Endothelial cell of umbilical vein (primary cell): ENCODE data around the gene MAPK8IP3. TPM values are rescaled to one million over a fixed set of nuclear protein-coding genes. Genes with fewer than 3 reads are reported as not detected.

ENCODE experiments used
- BruUV-seq: library from RNA; stranded (reverse); fragments of 400-500 nt; replicated peaks from 2 replicates; lab custom pipeline; 2021; lab: Mats Ljungman, UMichigan
- CTCF ChIA-PET: fragments of 300-600, 350-600 bp; sonication (Branson Sonifier 250); formaldehyde crosslinking; loops from one replicate; lab custom pipeline; 2021; ENCODE audit warnings: antibody characterized with exemption, inconsistent platforms; lab: Charles Lee
- POLR2A ChIA-PET: fragments of 300-600, 350-600 bp; sonication (Branson Sonifier 250); formaldehyde crosslinking; loops from one replicate; lab custom pipeline; 2021; ENCODE audit warnings: antibody characterized with exemption, inconsistent platforms; lab: Charles Lee
- DNase-seq: peaks from one replicate; pipeline ENCODE4 v3.0.0-alpha.2; 2011; ENCODE audit warnings: low read depth, low spot score
- FAIRE-seq: peaks from 2 replicates; lab custom pipeline; 2011; peaks lifted over from hg19 to GRCh38; lab: Jason Lieb, UNC
- H2AFZ ChIP-seq: 2 replicates; pipeline ENCODE4 v1.6.0; 2012; ENCODE audit warnings: low read depth, low read length, control low read depth, inconsistent platforms
- H3K27ac ChIP-seq: 2 replicates; pipeline ENCODE4 v1.5.1; 2011; ENCODE audit warnings: low read depth, mild to moderate bottlenecking, control low read depth, low read length, moderate library complexity; ENCODE audit not compliant: insufficient read depth
- H3K27me3 ChIP-seq, 2 experiments: 2 replicates each; pipeline versions ENCODE4 v1.6.0 to v1.6.1; 2011; ENCODE audit warnings: low read length in 2 of 2, mixed read lengths in 1 of 2; ENCODE audit not compliant: control insufficient read depth in 2 of 2, insufficient read depth in 2 of 2
- H3K36me3 ChIP-seq, 2 experiments: 2 replicates in 1 of 2; 3 replicates in 1 of 2; pipeline ENCODE4 v1.5.1; 2011; ENCODE audit warnings: low read length in 2 of 2, mild to moderate bottlenecking in 1 of 2, moderate library complexity in 1 of 2; ENCODE audit not compliant: control insufficient read depth in 2 of 2, insufficient read depth in 2 of 2; ENCODE audit errors: extremely low read depth in 1 of 2
- H3K4me1 ChIP-seq: 3 replicates; pipeline ENCODE4 v1.5.1; 2011; ENCODE audit warnings: mild to moderate bottlenecking, low read length; ENCODE audit not compliant: control insufficient read depth, insufficient read depth; ENCODE audit errors: extremely low read depth
- H3K4me2 ChIP-seq: 2 replicates; pipeline ENCODE4 v1.6.1; 2011; ENCODE audit warnings: low read length, control low read depth, mixed read lengths; ENCODE audit not compliant: insufficient read depth
- H3K4me3 ChIP-seq, 3 experiments: fragments of 200-600 bp in 1 of 3; sonication (generic), shearing (Covaris generic) in 1 of 3; replicated peaks in 1 of 3; 2 replicates each; pipeline ENCODE4 v1.5.1; 2011 to 2016; ENCODE audit warnings: control low read depth in 3 of 3, low read length in 3 of 3, mild to moderate bottlenecking in 2 of 3, inconsistent platforms in 1 of 3, low read depth in 1 of 3, moderate library complexity in 1 of 3; ENCODE audit not compliant: insufficient read depth in 1 of 3
- H3K79me2 ChIP-seq: 2 replicates; pipeline ENCODE4 v1.6.0; 2012; ENCODE audit warnings: low read length, inconsistent platforms; ENCODE audit not compliant: control insufficient read depth, insufficient read depth
- H3K9ac ChIP-seq: replicated peaks from 2 replicates; pipeline ENCODE3; 2011; ENCODE audit warnings: low read length, control low read depth; ENCODE audit not compliant: insufficient read depth; ENCODE audit errors: extremely low read depth
- H3K9me1 ChIP-seq: replicated peaks from 3 replicates; pipeline ENCODE4 v1.6.0; 2011; ENCODE audit warnings: mild to moderate bottlenecking, low read length; ENCODE audit not compliant: control insufficient read depth, insufficient read depth; ENCODE audit errors: extremely low read depth
- H3K9me3 ChIP-seq: replicated peaks from 2 replicates; pipeline ENCODE4 v1.5.1; 2012; ENCODE audit warnings: low read length, inconsistent platforms; ENCODE audit not compliant: control insufficient read depth, insufficient read depth
- H4K20me1 ChIP-seq: replicated peaks from 2 replicates; pipeline ENCODE3; 2011; ENCODE audit warnings: mild to moderate bottlenecking, low read length; ENCODE audit not compliant: control insufficient read depth, insufficient read depth; ENCODE audit errors: extremely low read depth
- EZH2 ChIP-seq: IDR thresholded peaks from 2 replicates; pipeline ENCODE4 v1.6.1; 2012; ENCODE audit warnings: borderline replicate concordance, low read depth, mild to moderate bottlenecking, moderate library complexity, low read length, inconsistent platforms; ENCODE audit not compliant: severe bottlenecking
- FOS ChIP-seq: IDR thresholded peaks from 2 replicates; pipeline ENCODE4 v1.6.1; 2011; ENCODE audit warnings: mild to moderate bottlenecking, low read length, moderate library complexity, borderline replicate concordance; ENCODE audit not compliant: insufficient read depth
- GATA2 ChIP-seq: IDR thresholded peaks from 2 replicates; pipeline ENCODE4 v1.7.0; 2011; ENCODE audit warnings: low read depth, mild to moderate bottlenecking, moderate library complexity, mixed read lengths, low read length; ENCODE audit not compliant: insufficient read length, insufficient read depth
- JUN ChIP-seq: IDR thresholded peaks from 2 replicates; pipeline ENCODE4 v1.6.1; 2011; ENCODE audit warnings: borderline replicate concordance, low read depth; ENCODE audit not compliant: insufficient read length, insufficient read depth
- MYC ChIP-seq: IDR thresholded peaks from one replicate; pipeline ENCODE4 v1.6.1; 2011; ENCODE audit warnings: mild to moderate bottlenecking, low read depth, low read length
- POLR2A ChIP-seq: IDR thresholded peaks from 2 replicates; pipeline ENCODE4 v1.6.1; 2012; ENCODE audit warnings: low read depth, mild to moderate bottlenecking, control low read depth, low read length
- POLR2AphosphoS5 ChIP-seq: IDR thresholded peaks from 2 replicates; pipeline ENCODE4 v1.6.1; 2012; ENCODE audit warnings: low read depth, mild to moderate bottlenecking, control low read depth, low read length, moderate library complexity; ENCODE audit not compliant: insufficient read depth
- dilution Hi-C: fragments of 300-500 bp; cut with MboI; formaldehyde crosslinking; loops from one replicate; pipeline ENCODE4 v1.15.0; 2019; ENCODE audit warnings: low sequenced_read_pairs; ENCODE audit not compliant: extremely low pct_ligation_motif_present
- intact Hi-C: fragments of 100-400 bp; cut with micrococcal nuclease; formaldehyde crosslinking; loops from one replicate; pipeline ENCODE4 v1.10.0; 2022
- polyA plus RNA-seq, 4 experiments: library from polyadenylated mRNA; depleted of rRNA in 3 of 4; stranded (reverse) in 3 of 4; unstranded in 1 of 4; fragments of >200 nt; gene quantifications; 2 replicates each; pipeline versions ENCODE4 v1.2.1 to v1.2.3, GENCODE V29; 2011 to 2012; ENCODE audit warnings: missing spikeins in 1 of 4
- total RNA-seq: library from RNA; stranded (reverse); gene quantifications from 2 replicates; pipeline ENCODE4 v1.2.3, GENCODE V29; 2021
- TF ChIP-seq, protein P1 (sequence below): IDR thresholded peaks from 2 replicates; pipeline ENCODE4 v1.6.1; 2011; ENCODE audit not compliant: insufficient read depth, insufficient read length
- TF ChIP-seq, protein P2 (sequence below), 2 donors: IDR thresholded peaks; 1 replicate in 1 of 2; 2 replicates in 1 of 2; pipeline ENCODE4 v1.5.1; 2011; ENCODE audit warnings: low read length in 2 of 2, mild to moderate bottlenecking in 2 of 2, moderate library complexity in 2 of 2, control low read depth in 1 of 2, inconsistent platforms in 1 of 2, low read depth in 1 of 2; ENCODE audit not compliant: insufficient read depth in 1 of 2; ENCODE audit errors: extremely low read depth in 1 of 2

Gene MAPK8IP3
- total and polyA plus RNA-seq, 2 donors (not counting 3 experiments of a cell fraction or from before 2014, with no cell fraction given), result 40.7 to 92.2 TPM

DNA sequence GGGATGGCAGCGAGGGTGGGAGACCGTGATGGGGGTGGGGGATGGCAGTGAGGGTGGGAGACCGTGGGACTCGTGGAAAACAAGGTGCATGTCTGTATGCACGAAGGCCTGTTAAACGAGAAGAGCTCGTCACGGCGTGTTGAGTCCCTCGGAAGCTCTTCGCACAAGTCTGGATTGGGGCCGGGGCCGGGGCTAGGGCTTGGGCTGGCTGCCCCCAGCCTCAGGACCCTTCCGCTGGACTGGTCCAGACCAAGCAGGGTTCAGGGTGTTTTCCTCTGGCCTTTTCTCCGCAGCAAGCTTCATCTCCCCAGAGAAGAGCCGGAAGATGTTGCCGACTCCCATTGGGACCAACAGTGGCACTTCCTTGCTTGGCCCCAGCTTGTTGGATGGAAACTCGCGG is 35.6 kb upstream of the MAPK8IP3 start:
- DNase-seq, result no peak
- Histone ChIP-seq H3K27me3 (no peaks in the 10 kb centered on the region), H3K79me2 (no peaks in the 10 kb centered on the region), H3K9me1 (no peaks in the 10 kb centered on the region), H3K4me2 (no peak overlapping the region), H2AFZ (no peak overlapping the region), H3K27ac (no peak overlapping the region), H4K20me1 (no peaks in the 10 kb centered on the region), H3K4me3 (no peak overlapping the region), H3K9ac (no peak overlapping the region), H3K36me3 (peaks cover 26 to 80% of the 10 kb centered on the region in 2 experiments), H3K4me1 (peaks cover 7% of the 10 kb centered on the region), H3K9me3 (no peaks in the 10 kb centered on the region)
- intact Hi-C loops, result no loop called here
- no TSS peak for BruUV-seq
- ChIA-PET POLR2A (no interaction called here), CTCF (interaction anchor here (1.6 kb wide), 1 partner anchor 53 kb away, joined by 4 read pairs; no protein-coding TSS in a partner anchor)
- FAIRE-seq, result no peak
- dilution Hi-C loops, result no loop called here
- TF ChIP-seq GATA2 (no peak), FOS (no peak), MYC (no peak), JUN (no peak), POLR2AphosphoS5 (no peak), EZH2 (no peak), POLR2A (no peak)
- TF ChIP-seq, protein P1, sequence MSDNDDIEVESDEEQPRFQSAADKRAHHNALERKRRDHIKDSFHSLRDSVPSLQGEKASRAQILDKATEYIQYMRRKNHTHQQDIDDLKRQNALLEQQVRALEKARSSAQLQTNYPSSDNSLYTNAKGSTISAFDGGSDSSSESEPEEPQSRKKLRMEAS, result no peak
- TF ChIP-seq, protein P2, sequence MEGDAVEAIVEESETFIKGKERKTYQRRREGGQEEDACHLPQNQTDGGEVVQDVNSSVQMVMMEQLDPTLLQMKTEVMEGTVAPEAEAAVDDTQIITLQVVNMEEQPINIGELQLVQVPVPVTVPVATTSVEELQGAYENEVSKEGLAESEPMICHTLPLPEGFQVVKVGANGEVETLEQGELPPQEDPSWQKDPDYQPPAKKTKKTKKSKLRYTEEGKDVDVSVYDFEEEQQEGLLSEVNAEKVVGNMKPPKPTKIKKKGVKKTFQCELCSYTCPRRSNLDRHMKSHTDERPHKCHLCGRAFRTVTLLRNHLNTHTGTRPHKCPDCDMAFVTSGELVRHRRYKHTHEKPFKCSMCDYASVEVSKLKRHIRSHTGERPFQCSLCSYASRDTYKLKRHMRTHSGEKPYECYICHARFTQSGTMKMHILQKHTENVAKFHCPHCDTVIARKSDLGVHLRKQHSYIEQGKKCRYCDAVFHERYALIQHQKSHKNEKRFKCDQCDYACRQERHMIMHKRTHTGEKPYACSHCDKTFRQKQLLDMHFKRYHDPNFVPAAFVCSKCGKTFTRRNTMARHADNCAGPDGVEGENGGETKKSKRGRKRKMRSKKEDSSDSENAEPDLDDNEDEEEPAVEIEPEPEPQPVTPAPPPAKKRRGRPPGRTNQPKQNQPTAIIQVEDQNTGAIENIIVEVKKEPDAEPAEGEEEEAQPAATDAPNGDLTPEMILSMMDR (IDR thresholded peaks at IDR 0.05; ENCODE audit: extremely low read depth in 1 of 2, insufficient read depth in 1 of 2, low read depth in 1 of 2, low read length in 2 of 2), result no peak
